ENCODE measurements around the gene LEFTY1. TPM values are rescaled to one million over a fixed set of nuclear protein-coding genes. Genes with fewer than 3 reads are reported as not detected.

LEFTY1 gene
- total RNA-seq, 1 donor from 2014 or later: 0.31 TPM

GRCh38 chr1:225860107-225860506, 28.8 kb downstream of the LEFTY1 start:
- no peaks in the 10 kb centered on the region for H3K9me3 Mint-ChIP-seq
- H3K36me3 Mint-ChIP-seq: no peaks in the 10 kb centered on the region
- H3K27ac Mint-ChIP-seq: no peak overlapping the region
- H3K4me1 Mint-ChIP-seq (ENCODE audit: unreplicated experiment): peaks cover 4% of the 10 kb centered on the region
- H3K27me3 Mint-ChIP-seq: no peaks in the 10 kb centered on the region
- TF ChIP-seq, protein P1, sequence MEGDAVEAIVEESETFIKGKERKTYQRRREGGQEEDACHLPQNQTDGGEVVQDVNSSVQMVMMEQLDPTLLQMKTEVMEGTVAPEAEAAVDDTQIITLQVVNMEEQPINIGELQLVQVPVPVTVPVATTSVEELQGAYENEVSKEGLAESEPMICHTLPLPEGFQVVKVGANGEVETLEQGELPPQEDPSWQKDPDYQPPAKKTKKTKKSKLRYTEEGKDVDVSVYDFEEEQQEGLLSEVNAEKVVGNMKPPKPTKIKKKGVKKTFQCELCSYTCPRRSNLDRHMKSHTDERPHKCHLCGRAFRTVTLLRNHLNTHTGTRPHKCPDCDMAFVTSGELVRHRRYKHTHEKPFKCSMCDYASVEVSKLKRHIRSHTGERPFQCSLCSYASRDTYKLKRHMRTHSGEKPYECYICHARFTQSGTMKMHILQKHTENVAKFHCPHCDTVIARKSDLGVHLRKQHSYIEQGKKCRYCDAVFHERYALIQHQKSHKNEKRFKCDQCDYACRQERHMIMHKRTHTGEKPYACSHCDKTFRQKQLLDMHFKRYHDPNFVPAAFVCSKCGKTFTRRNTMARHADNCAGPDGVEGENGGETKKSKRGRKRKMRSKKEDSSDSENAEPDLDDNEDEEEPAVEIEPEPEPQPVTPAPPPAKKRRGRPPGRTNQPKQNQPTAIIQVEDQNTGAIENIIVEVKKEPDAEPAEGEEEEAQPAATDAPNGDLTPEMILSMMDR (conservative IDR thresholded peaks at IDR 0.05): no peak
- DNase-seq (ENCODE audit: extremely low spot score, unreplicated experiment): no peak
- H3K4me3 Mint-ChIP-seq: no peak overlapping the region

GRCh38 chr1:225859151-225859550, 29.8 kb downstream of the LEFTY1 start:
- DNase-seq (ENCODE audit: extremely low spot score, unreplicated experiment): no peak
- no peak overlapping the region for H3K27ac Mint-ChIP-seq
- peaks cover 4% of the 10 kb centered on the region for H3K4me1 Mint-ChIP-seq (ENCODE audit: unreplicated experiment)
- no peaks in the 10 kb centered on the region for H3K9me3 Mint-ChIP-seq
- TF ChIP-seq, protein P1 (conservative IDR thresholded peaks at IDR 0.05): no peak
- H3K4me3 Mint-ChIP-seq: no peak overlapping the region
- H3K36me3 Mint-ChIP-seq: peaks cover 5% of the 10 kb centered on the region
- no peaks in the 10 kb centered on the region for H3K27me3 Mint-ChIP-seq

DNA sequence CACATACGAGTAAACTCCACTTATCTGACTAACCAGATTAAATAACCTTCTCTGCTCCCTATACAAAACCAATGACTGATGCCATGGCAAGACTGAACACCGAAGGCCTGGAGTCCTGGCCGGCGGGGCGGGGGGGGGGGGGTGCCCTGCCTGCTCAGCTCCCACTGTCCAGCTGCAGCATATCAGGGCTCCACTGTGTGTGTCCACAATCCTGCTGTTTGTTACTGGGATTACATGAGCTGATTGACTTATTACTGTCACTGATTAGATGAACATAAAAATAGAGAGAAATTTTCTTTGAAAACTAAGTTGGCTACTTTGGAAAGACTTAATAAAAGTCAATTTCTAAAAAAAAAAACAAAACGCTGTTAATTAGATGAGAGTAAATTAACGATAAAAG, 31.7 kb downstream of the LEFTY1 start:
- TF ChIP-seq, protein P1 (conservative IDR thresholded peaks at IDR 0.05): no peak
- no peak overlapping the region for H3K27ac Mint-ChIP-seq
- H3K9me3 Mint-ChIP-seq: no peaks in the 10 kb centered on the region

GRCh38 chr1:225855503-225856300, 33.2 kb downstream of the LEFTY1 start:
- H3K4me3 Mint-ChIP-seq: no peak overlapping the region

More for the DNA sequence above, 31.7 kb downstream of the LEFTY1 start:
- Mint-ChIP-seq H3K36me3 (peaks cover 6% of the 10 kb centered on the region), H3K4me3 (no peak overlapping the region), H3K4me1 (ENCODE audit: unreplicated experiment) (peaks cover 4% of the 10 kb centered on the region), H3K27me3 (no peaks in the 10 kb centered on the region)
- DNase-seq (ENCODE audit: extremely low spot score, unreplicated experiment): no peak

GRCh38 chr1:225853441-225853840, 35.5 kb downstream of the LEFTY1 start:
- no peak for DNase-seq (ENCODE audit: extremely low spot score, unreplicated experiment)
- Mint-ChIP-seq H3K27ac (no peak overlapping the region), H3K4me1 (ENCODE audit: unreplicated experiment) (peaks cover 7% of the 10 kb centered on the region), H3K27me3 (no peaks in the 10 kb centered on the region), H3K4me3 (no peak overlapping the region), H3K9me3 (no peaks in the 10 kb centered on the region), H3K36me3 (peaks cover 19% of the 10 kb centered on the region)
- TF ChIP-seq, protein P1 (conservative IDR thresholded peaks at IDR 0.05): no peak

More at GRCh38 chr1:225855503-225856300, 33.2 kb downstream of the LEFTY1 start:
- TF ChIP-seq, protein P1 (conservative IDR thresholded peaks at IDR 0.05): no peak
- Mint-ChIP-seq H3K27ac (no peak overlapping the region), H3K36me3 (peaks cover 10% of the 10 kb centered on the region), H3K9me3 (no peaks in the 10 kb centered on the region), H3K27me3 (no peaks in the 10 kb centered on the region), H3K4me1 (ENCODE audit: unreplicated experiment) (peaks cover 4% of the 10 kb centered on the region)
- no peak for DNase-seq (ENCODE audit: extremely low spot score, unreplicated experiment)
